Measurements from ENCODE around the gene MARVELD2. TPM values are rescaled to one million over a fixed set of nuclear protein-coding genes. Genes with fewer than 3 reads are reported as not detected.
A peak's percentile ranks its signal among the peaks of the same experiment; 100 is the strongest.

The MARVELD2 gene
- total and polyA plus RNA-seq, 2 of the 13 experiments (the other 11 are each of a cell fraction or from before 2014, with no cell fraction given) = 11.1 to 15.4 TPM

DNA sequence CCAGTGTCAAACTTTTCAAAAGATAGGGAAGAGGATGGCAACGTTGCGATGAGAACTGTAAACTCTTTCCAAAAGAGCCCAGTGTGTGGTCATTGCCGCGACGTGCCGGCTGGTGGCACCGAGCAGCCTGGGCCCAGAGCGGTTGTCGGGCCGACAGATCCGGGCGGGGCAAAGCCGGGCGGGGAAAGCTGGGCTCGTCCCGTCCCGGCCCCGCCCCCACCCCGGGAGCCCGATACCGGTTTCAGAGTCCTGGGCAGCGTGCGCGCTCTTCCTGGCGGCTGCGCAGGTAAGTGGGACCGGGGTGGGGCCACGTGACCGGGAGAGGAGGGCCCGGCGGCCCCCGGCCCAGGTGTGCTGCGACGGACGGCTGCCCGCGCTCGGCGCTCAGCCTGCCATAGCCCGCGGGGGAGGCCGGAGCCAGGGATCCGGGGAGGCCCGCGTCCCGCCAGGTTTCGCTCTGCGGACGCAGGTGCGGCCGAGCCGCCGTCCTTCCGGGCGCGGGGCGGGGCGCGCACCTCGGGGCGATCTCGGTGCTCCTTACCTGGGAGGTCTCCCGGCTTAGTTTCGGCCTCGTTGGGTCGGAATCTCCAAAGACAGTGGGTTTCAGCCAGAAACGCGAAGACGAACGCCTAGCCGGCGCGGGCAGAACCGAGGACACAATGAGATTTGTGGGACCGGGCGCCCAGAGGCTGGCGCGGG is at the start of gene MARVELD2 (continued):
- TF ChIP-seq ZNF232 (CRISPR knock-in tag; IDR thresholded peaks at IDR 0.05; ENCODE audit: borderline replicate concordance) (no peak), ZSCAN12 (CRISPR knock-in tag; IDR thresholded peaks at IDR 0.05) (peak; percentile 82), HNF1A (IDR thresholded peaks at IDR 0.05; ENCODE audit: low read depth) (no peak), HNF1A (CRISPR knock-in tag; IDR thresholded peaks at IDR 0.05; ENCODE audit: borderline replicate concordance) (no peak; the same call in 1 of the 2 replicates), U2AF2 (IDR thresholded peaks at IDR 0.05; ENCODE audit: low read depth, low read length) (no peak), NPAS2 (CRISPR knock-in tag; IDR thresholded peaks at IDR 0.05; ENCODE audit: borderline replicate concordance) (no peak), ZNF850 (CRISPR knock-in tag; conservative IDR thresholded peaks at IDR 0.05) (peak; percentile 88), ZNF562 (CRISPR knock-in tag; IDR thresholded peaks at IDR 0.05; ENCODE audit: borderline replicate concordance) (no peak), BCL3 (CRISPR knock-in tag; IDR thresholded peaks at IDR 0.05) (peak; percentile 85; the same call in 1 of the 2 replicates), CSRNP2 (CRISPR knock-in tag; conservative IDR thresholded peaks at IDR 0.05; ENCODE audit: low read depth) (no peak), CBX5 (CRISPR knock-in tag; IDR thresholded peaks at IDR 0.05; ENCODE audit: borderline replicate concordance) (peak; percentile 67; the same call in 1 of the 2 replicates), BORCS8-MEF2B (CRISPR knock-in tag; IDR thresholded peaks at IDR 0.05) (peak; percentile 55)
- TF ChIP-seq, protein P1, sequence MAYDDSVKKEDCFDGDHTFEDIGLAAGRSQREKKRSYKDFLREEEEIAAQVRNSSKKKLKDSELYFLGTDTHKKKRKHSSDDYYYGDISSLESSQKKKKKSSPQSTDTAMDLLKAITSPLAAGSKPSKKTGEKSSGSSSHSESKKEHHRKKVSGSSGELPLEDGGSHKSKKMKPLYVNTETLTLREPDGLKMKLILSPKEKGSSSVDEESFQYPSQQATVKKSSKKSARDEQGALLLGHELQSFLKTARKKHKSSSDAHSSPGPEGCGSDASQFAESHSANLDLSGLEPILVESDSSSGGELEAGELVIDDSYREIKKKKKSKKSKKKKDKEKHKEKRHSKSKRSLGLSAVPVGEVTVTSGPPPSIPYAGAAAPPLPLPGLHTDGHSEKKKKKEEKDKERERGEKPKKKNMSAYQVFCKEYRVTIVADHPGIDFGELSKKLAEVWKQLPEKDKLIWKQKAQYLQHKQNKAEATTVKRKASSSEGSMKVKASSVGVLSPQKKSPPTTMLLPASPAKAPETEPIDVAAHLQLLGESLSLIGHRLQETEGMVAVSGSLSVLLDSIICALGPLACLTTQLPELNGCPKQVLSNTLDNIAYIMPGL (CRISPR knock-in tag; IDR thresholded peaks at IDR 0.05; ENCODE audit: borderline replicate concordance in 1 of 2, low read depth in 1 of 2) = peak; percentile 10 to 82
- TF ChIP-seq, protein P2, sequence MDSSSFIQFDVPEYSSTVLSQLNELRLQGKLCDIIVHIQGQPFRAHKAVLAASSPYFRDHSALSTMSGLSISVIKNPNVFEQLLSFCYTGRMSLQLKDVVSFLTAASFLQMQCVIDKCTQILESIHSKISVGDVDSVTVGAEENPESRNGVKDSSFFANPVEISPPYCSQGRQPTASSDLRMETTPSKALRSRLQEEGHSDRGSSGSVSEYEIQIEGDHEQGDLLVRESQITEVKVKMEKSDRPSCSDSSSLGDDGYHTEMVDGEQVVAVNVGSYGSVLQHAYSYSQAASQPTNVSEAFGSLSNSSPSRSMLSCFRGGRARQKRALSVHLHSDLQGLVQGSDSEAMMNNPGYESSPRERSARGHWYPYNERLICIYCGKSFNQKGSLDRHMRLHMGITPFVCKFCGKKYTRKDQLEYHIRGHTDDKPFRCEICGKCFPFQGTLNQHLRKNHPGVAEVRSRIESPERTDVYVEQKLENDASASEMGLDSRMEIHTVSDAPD (CRISPR knock-in tag; IDR thresholded peaks at IDR 0.05) = 0 out of 2 replicates have a peak, but pooled peaks have one; percentile 25

All from HepG2 (cell line).